Keratinocyte (primary cell): ENCODE measurements around the gene PCSK2. TPM values are rescaled to one million over a fixed set of nuclear protein-coding genes. Genes with fewer than 3 reads are reported as not detected.
A peak's percentile ranks its signal among the peaks of the same experiment; 100 is the strongest.

Experiments
- DNase-seq: peaks from one replicate; pipeline ENCODE4 v3.0.0-alpha.2; 2011; ENCODE audit warnings: low read depth, missing footprints, low spot score
- FAIRE-seq: peaks from 2 replicates; lab custom pipeline; 2011; peaks lifted over from hg19 to GRCh38; lab: Jason Lieb, UNC
- H2AFZ ChIP-seq: 2 replicates; pipeline ENCODE4 v1.6.0; 2012; ENCODE audit warnings: low read length, control low read depth, inconsistent platforms; ENCODE audit not compliant: control insufficient read depth
- H3K27ac ChIP-seq: 2 replicates; pipeline ENCODE4 v1.5.1; 2011; ENCODE audit warnings: low read length; ENCODE audit not compliant: control insufficient read depth, insufficient read depth
- H3K27me3 ChIP-seq: 3 replicates; pipeline ENCODE4 v1.6.0; 2011; ENCODE audit warnings: low read length; ENCODE audit not compliant: control insufficient read depth, insufficient read depth; ENCODE audit errors: extremely low read depth
- H3K36me3 ChIP-seq, 2 experiments: 2 replicates in 1 of 2; 3 replicates in 1 of 2; pipeline ENCODE4 v1.5.1; 2011; ENCODE audit warnings: low read length in 2 of 2, mild to moderate bottlenecking in 1 of 2; ENCODE audit not compliant: control insufficient read depth in 2 of 2, insufficient read depth in 2 of 2; ENCODE audit errors: extremely low read depth in 1 of 2
- H3K4me1 ChIP-seq: 3 replicates; pipeline ENCODE4 v1.5.1; 2011; ENCODE audit warnings: low read length; ENCODE audit not compliant: control insufficient read depth, insufficient read depth; ENCODE audit errors: extremely low read depth
- H3K4me2 ChIP-seq: 3 replicates; pipeline ENCODE4 v1.6.0; 2011; ENCODE audit warnings: low read depth, low read length; ENCODE audit not compliant: control insufficient read depth, insufficient read depth; ENCODE audit errors: extremely low read depth
- H3K4me3 ChIP-seq, 3 experiments: fragments of 200-600 bp in 1 of 3; sonication (generic) in 1 of 3; 2 replicates in 2 of 3; 3 replicates in 1 of 3; pipeline ENCODE4 v1.5.1; 2011 to 2016; ENCODE audit warnings: low read length in 3 of 3, mild to moderate bottlenecking in 3 of 3, control low read depth in 2 of 3, inconsistent platforms in 1 of 3, low read depth in 1 of 3, mixed read lengths in 1 of 3, mixed run types in 1 of 3, moderate library complexity in 1 of 3; ENCODE audit not compliant: control insufficient read depth in 2 of 3, insufficient read depth in 2 of 3; ENCODE audit errors: extremely low read depth in 1 of 3
- H3K79me2 ChIP-seq: 2 replicates; pipeline ENCODE4 v1.6.0; 2012; ENCODE audit warnings: low read length; ENCODE audit not compliant: control insufficient read depth, insufficient read depth
- H3K9ac ChIP-seq: 3 replicates; pipeline ENCODE4 v1.6.0; 2011; ENCODE audit warnings: low read length; ENCODE audit not compliant: control insufficient read depth, insufficient read depth; ENCODE audit errors: extremely low read depth
- H3K9me1 ChIP-seq: 3 replicates; pipeline ENCODE4 v1.6.0; 2011; ENCODE audit warnings: low read length; ENCODE audit not compliant: control insufficient read depth, insufficient read depth; ENCODE audit errors: extremely low read depth
- H3K9me3 ChIP-seq: 2 replicates; pipeline ENCODE4 v1.5.1; 2012; ENCODE audit warnings: low read depth, low read length; ENCODE audit not compliant: control insufficient read depth
- H4K20me1 ChIP-seq: 3 replicates; pipeline ENCODE4 v1.6.0; 2011; ENCODE audit warnings: low read length; ENCODE audit not compliant: control insufficient read depth, insufficient read depth; ENCODE audit errors: extremely low read depth
- EZH2 ChIP-seq: IDR thresholded peaks from one replicate; pipeline ENCODE4 v1.6.1; 2012; ENCODE audit warnings: inconsistent platforms, mild to moderate bottlenecking, low read length, moderate library complexity
- dilution Hi-C: fragments of 300-500 bp; cut with MboI; formaldehyde crosslinking; loops from one replicate; pipeline ENCODE4 v1.7.0; 2020; ENCODE audit warnings: low sequenced_read_pairs; ENCODE audit not compliant: extremely low pct_ligation_motif_present
- polyA plus RNA-seq, 5 experiments: library from polyadenylated mRNA; depleted of rRNA in 3 of 5; stranded (reverse) in 3 of 5; stranded (forward) in 1 of 5; unstranded in 1 of 5; fragments of >200 nt; gene quantifications; 1 replicate in 1 of 5; 2 replicates in 3 of 5; 3 replicates in 1 of 5; pipeline versions ENCODE4 v1.2.1 to v1.2.3, GENCODE V29; 2011 to 2012; ENCODE audit warnings: missing spikeins in 2 of 5, low read depth in 1 of 5, low replicate concordance in 1 of 5
- TF ChIP-seq, protein P1 (sequence below), 3 experiments: IDR thresholded peaks in 1 of 3; conservative IDR thresholded peaks in 1 of 3; optimal IDR thresholded peaks in 1 of 3; 2 replicates in 2 of 3; 3 replicates in 1 of 3; pipeline versions ENCODE3 to v1.5.1; 2011; ENCODE audit warnings: low read length in 3 of 3, mild to moderate bottlenecking in 3 of 3, moderate library complexity in 2 of 3, control low read depth in 1 of 3, inconsistent platforms in 1 of 3; ENCODE audit not compliant: insufficient read depth in 2 of 3; ENCODE audit errors: extremely low read depth in 1 of 3

PCSK2 gene
- polyA plus RNA-seq, 1 donor (not counting 4 experiments of a cell fraction or from before 2014, with no cell fraction given) = not detected

DNA sequence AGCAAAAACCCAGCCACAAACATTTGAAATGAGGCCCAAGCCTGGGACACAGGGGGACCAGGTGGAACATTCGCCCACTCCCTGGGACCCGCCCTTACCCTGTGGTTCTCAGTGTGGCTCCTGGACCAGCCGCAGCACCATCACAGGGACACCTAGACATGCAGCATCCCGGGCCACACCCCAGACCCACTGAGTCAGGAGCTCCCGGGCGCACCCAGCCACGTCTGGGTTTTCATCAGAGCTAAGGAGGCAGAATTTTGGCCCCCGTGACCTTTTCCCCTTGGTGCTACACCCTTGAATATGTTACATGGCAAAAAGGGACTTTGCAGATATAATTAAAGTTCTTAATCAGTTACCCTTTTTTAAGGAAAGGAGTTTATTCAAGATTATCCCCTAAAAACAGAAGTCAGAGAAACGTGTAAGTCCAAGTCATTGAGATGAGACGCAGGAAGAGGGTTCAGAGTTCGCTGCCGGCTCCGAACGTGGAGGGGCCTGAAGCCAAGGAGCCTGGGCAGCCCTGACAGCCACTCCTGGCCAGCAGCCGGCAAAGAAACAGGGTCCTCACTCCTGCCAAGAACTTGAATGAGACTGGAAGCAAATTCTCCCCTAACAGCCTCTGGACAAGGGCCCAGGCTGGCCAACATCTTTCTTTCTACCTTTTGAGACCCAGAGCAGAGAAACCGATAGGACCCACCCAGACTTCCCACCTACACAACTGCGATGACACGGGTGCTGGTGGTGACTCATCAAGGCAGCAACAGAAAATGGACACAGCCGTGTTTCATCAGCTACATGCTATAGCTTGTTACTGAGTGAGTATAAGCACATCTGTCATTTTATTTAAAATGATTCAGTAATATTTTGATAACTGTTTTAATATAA is 279.0 kb downstream of the PCSK2 start:
- H3K36me3 ChIP-seq = no peaks in the 10 kb centered on the region
- H3K9me3 ChIP-seq = no peaks in the 10 kb centered on the region
- H3K27ac ChIP-seq = peak overlapping the region; percentile 82
- H3K4me3 ChIP-seq = peak overlapping the region in 1 of 3 experiments; percentile 66
- FAIRE-seq (peak; percentile 89), DNase-seq (peak; percentile 82)
- TF ChIP-seq EZH2 = no peak
- TF ChIP-seq, protein P1, sequence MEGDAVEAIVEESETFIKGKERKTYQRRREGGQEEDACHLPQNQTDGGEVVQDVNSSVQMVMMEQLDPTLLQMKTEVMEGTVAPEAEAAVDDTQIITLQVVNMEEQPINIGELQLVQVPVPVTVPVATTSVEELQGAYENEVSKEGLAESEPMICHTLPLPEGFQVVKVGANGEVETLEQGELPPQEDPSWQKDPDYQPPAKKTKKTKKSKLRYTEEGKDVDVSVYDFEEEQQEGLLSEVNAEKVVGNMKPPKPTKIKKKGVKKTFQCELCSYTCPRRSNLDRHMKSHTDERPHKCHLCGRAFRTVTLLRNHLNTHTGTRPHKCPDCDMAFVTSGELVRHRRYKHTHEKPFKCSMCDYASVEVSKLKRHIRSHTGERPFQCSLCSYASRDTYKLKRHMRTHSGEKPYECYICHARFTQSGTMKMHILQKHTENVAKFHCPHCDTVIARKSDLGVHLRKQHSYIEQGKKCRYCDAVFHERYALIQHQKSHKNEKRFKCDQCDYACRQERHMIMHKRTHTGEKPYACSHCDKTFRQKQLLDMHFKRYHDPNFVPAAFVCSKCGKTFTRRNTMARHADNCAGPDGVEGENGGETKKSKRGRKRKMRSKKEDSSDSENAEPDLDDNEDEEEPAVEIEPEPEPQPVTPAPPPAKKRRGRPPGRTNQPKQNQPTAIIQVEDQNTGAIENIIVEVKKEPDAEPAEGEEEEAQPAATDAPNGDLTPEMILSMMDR (optimal IDR thresholded peaks at IDR 0.05 in 1 of 3, IDR thresholded peaks at IDR 0.05 in 1 of 3, conservative IDR thresholded peaks at IDR 0.05 in 1 of 3; ENCODE audit: extremely low read depth in 1 of 3, insufficient read depth in 2 of 3, low read length in 3 of 3) = no peak
- H3K4me2 ChIP-seq = peak overlapping the region; percentile 77
- H3K9me1 ChIP-seq = peaks cover 2% of the 10 kb centered on the region
- H3K9ac ChIP-seq = peak overlapping the region; percentile 61
- peaks cover 22% of the 10 kb centered on the region for H3K4me1 ChIP-seq
- no peaks in the 10 kb centered on the region for H4K20me1 ChIP-seq
- H2AFZ ChIP-seq = peak overlapping the region; percentile 64
- dilution Hi-C loops = no loop called here
- no peaks in the 10 kb centered on the region for H3K79me2 ChIP-seq
- no peaks in the 10 kb centered on the region for H3K27me3 ChIP-seq

DNA sequence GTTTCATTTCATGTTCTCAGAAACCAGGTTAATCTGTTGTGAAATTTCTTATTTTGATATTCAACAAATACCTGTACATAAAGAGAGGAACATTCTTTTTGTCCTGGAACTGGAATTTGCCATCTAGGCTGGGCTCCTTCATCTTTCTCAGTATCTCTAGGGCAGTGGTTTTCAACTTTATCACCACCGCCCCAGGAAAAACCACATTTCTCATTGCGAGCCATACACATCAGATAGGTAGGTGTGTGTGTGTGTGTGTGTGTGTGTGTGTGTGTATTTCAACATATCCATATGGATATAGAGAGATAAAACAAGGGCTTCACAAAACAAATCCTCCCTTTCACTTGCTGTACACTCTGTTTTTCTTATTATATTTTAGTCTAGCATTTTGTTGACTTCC is 280.2 kb downstream of the PCSK2 start:
- DNase-seq (no peak), FAIRE-seq (no peak)
- no peak overlapping the region for H2AFZ ChIP-seq
- peak overlapping the region in 1 of 3 experiments; percentile 11 for H3K4me3 ChIP-seq
- TF ChIP-seq EZH2 = no peak
- TF ChIP-seq, protein P1 (optimal IDR thresholded peaks at IDR 0.05 in 1 of 3, IDR thresholded peaks at IDR 0.05 in 1 of 3, conservative IDR thresholded peaks at IDR 0.05 in 1 of 3; ENCODE audit: extremely low read depth in 1 of 3, insufficient read depth in 2 of 3, low read length in 3 of 3) = no peak
- H3K27ac ChIP-seq = peak overlapping the region; percentile 82
- no peaks in the 10 kb centered on the region for H3K9me3 ChIP-seq
- H3K79me2 ChIP-seq = no peaks in the 10 kb centered on the region
- peaks cover 2% of the 10 kb centered on the region for H3K9me1 ChIP-seq
- H3K9ac ChIP-seq = no peak overlapping the region
- dilution Hi-C loops = no loop called here
- H3K27me3 ChIP-seq = no peaks in the 10 kb centered on the region
- peaks cover 22% of the 10 kb centered on the region for H3K4me1 ChIP-seq
- H3K4me2 ChIP-seq = peak overlapping the region; percentile 77
- no peaks in the 10 kb centered on the region for H3K36me3 ChIP-seq
- H4K20me1 ChIP-seq = no peaks in the 10 kb centered on the region
